ENCODE data around the gene SLC23A3.

DNA sequence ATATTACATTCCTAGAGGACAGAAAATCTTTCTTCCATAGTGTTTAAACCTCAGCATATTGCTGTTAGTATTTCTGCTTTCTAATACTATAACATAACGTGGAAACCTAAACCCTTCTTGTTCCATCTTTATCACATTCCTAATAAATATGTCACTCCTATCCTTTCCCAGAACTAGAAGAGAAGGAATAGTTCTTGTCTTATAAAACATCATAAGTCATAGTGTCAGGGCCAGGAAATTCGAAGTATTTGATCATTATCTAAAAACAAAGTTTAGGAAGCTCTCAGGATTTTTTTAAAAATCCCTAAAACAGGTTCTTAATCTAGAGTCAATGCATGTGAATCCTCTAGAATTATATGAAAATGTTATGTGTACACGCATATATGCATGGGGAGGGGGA is 11.2 kb downstream of the SLC23A3 start:
- TF ChIP-seq, protein P1, sequence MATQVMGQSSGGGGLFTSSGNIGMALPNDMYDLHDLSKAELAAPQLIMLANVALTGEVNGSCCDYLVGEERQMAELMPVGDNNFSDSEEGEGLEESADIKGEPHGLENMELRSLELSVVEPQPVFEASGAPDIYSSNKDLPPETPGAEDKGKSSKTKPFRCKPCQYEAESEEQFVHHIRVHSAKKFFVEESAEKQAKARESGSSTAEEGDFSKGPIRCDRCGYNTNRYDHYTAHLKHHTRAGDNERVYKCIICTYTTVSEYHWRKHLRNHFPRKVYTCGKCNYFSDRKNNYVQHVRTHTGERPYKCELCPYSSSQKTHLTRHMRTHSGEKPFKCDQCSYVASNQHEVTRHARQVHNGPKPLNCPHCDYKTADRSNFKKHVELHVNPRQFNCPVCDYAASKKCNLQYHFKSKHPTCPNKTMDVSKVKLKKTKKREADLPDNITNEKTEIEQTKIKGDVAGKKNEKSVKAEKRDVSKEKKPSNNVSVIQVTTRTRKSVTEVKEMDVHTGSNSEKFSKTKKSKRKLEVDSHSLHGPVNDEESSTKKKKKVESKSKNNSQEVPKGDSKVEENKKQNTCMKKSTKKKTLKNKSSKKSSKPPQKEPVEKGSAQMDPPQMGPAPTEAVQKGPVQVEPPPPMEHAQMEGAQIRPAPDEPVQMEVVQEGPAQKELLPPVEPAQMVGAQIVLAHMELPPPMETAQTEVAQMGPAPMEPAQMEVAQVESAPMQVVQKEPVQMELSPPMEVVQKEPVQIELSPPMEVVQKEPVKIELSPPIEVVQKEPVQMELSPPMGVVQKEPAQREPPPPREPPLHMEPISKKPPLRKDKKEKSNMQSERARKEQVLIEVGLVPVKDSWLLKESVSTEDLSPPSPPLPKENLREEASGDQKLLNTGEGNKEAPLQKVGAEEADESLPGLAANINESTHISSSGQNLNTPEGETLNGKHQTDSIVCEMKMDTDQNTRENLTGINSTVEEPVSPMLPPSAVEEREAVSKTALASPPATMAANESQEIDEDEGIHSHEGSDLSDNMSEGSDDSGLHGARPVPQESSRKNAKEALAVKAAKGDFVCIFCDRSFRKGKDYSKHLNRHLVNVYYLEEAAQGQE (IDR thresholded peaks at IDR 0.05; ENCODE audit: insufficient read depth in 1 of 2, low read depth in 2 of 2, low read length in 2 of 2), result no peak
- TF ChIP-seq POLR2AphosphoS5 (IDR thresholded peaks at IDR 0.05; ENCODE audit: low read depth, low read length) (no peak), TAF1 (IDR thresholded peaks at IDR 0.05; ENCODE audit: borderline replicate concordance, insufficient read depth, low read length) (no peak), FOXP2 (optimal IDR thresholded peaks at IDR 0.05; ENCODE audit: borderline replicate concordance, extremely low read depth, extremely low read length, insufficient read depth) (no peak), SIN3A (IDR thresholded peaks at IDR 0.05; ENCODE audit: borderline replicate concordance, insufficient read depth, low read length) (no peak)

Measured in PFSK-1 (cell line).